Gastrocnemius medialis (tissue), 4 donors: Measurements from ENCODE around the gene XYLT1.

ENCODE experiments used
- CTCF ChIP-seq, 5 experiments: fragments of 450-650 bp in 3 of 5; fragments of 200-600 bp in 2 of 5; sonication (generic) in 2 of 5; IDR thresholded peaks in 4 of 5; conservative IDR thresholded peaks in 1 of 5; 1 replicate in 4 of 5; 2 replicates in 1 of 5; pipeline ENCODE4 v1.5.1; 2016 to 2019; ENCODE audit warnings: antibody characterized with exemption in 5 of 5, mild to moderate bottlenecking in 3 of 5, moderate library complexity in 3 of 5
- POLR2A ChIP-seq, 2 donors: fragments of 450-650 bp; IDR thresholded peaks; one replicate each; pipeline ENCODE4 v1.6.1; 2017; ENCODE audit warnings: antibody characterized with exemption in 2 of 2, mild to moderate bottlenecking in 2 of 2, moderate library complexity in 2 of 2

- no peak for TF ChIP-seq CTCF (IDR thresholded peaks at IDR 0.05 in 4 of 5, conservative IDR thresholded peaks at IDR 0.05 in 1 of 5)
- TF ChIP-seq POLR2A (IDR thresholded peaks at IDR 0.05) = no peak
Observed at GRCh38 chr16:17082095-17082882, 388.5 kb downstream of the XYLT1 start.
